IMR-90 (cell line): ENCODE measurements around the gene STARD13. TPM values are rescaled to one million over a fixed set of nuclear protein-coding genes. Genes with fewer than 3 reads are reported as not detected.

Source experiments
- ATAC-seq: fragments of 200-7000 bp; cut with Tn5 transposase; 2 replicates; pipeline ENCODE4 v1.9.1; 2020; ENCODE audit warnings: low read depth, mild to moderate bottlenecking, moderate library complexity
- BruUV-seq: library from RNA; stranded (reverse); fragments of 400-500 nt; replicated peaks from 2 replicates; lab custom pipeline; 2021; lab: Mats Ljungman, UMichigan
- CTCF ChIA-PET: fragments of 300-600 bp; formaldehyde crosslinking; extraction: SDS; loops from one replicate; lab custom pipeline; 2021; ENCODE audit warnings: antibody characterized with exemption; lab: Yijun Ruan, JAX
- POLR2A ChIA-PET: fragments of 300-600 bp; sonication (Branson Sonifier 250); formaldehyde crosslinking; loops from one replicate; lab custom pipeline; 2022; ENCODE audit warnings: antibody characterized with exemption; ENCODE audit not compliant: unreplicated experiment; lab: Charles Lee
- DNase-seq: peaks from one replicate; pipeline ENCODE4 v3.0.0; 2013
- H2AFZ ChIP-seq: replicated peaks from 2 replicates; pipeline ENCODE3; 2013; ENCODE audit warnings: low read length, mild to moderate bottlenecking; ENCODE audit not compliant: poor library complexity
- H2AK5ac ChIP-seq: 2 replicates; pipeline ENCODE4 v1.6.1; 2013; ENCODE audit warnings: low read depth, low read length, inconsistent platforms
- H2AK9ac ChIP-seq: replicated peaks from 2 replicates; pipeline ENCODE3; 2013; ENCODE audit warnings: mild to moderate bottlenecking, low read depth, low read length, moderate library complexity; ENCODE audit not compliant: poor library complexity
- H2BK120ac ChIP-seq: 2 replicates; pipeline ENCODE4 v1.6.1; 2013; ENCODE audit warnings: low read depth, low read length, inconsistent platforms
- H2BK15ac ChIP-seq: 3 replicates; pipeline ENCODE4 v1.6.1; 2013; ENCODE audit warnings: low read depth, low read length, inconsistent platforms
- H2BK20ac ChIP-seq: 2 replicates; pipeline ENCODE4 v1.6.1; 2013; ENCODE audit warnings: low read depth, mild to moderate bottlenecking, inconsistent platforms, low read length, moderate library complexity
- H2BK5ac ChIP-seq: 2 replicates; pipeline ENCODE4 v1.6.1; 2013; ENCODE audit warnings: mild to moderate bottlenecking, low read depth, low read length, inconsistent platforms; ENCODE audit not compliant: poor library complexity, severe bottlenecking
- H3K14ac ChIP-seq: replicated peaks from 2 replicates; pipeline ENCODE4 v1.6.1; 2013; ENCODE audit warnings: low read depth, low read length, inconsistent platforms
- H3K18ac ChIP-seq: 2 replicates; pipeline ENCODE4 v1.6.1; 2013; ENCODE audit warnings: low read depth, low read length, control low read depth
- H3K23ac ChIP-seq: 2 replicates; pipeline ENCODE4 v1.6.1; 2013; ENCODE audit warnings: low read depth, low read length, inconsistent platforms
- H3K27ac ChIP-seq: 2 replicates; pipeline ENCODE4 v1.5.1; 2013; ENCODE audit warnings: mild to moderate bottlenecking, control low read depth, low read length; ENCODE audit not compliant: insufficient read depth
- H3K27me3 ChIP-seq: 2 replicates; pipeline ENCODE4 v1.6.1; 2013; ENCODE audit warnings: low read length; ENCODE audit not compliant: control insufficient read depth, insufficient read depth
- H3K36me3 ChIP-seq: 2 replicates; pipeline ENCODE4 v1.6.1; 2013; ENCODE audit warnings: low read length, mixed read lengths; ENCODE audit not compliant: control insufficient read depth, insufficient read depth
- H3K4ac ChIP-seq: 2 replicates; pipeline ENCODE4 v1.6.1; 2013; ENCODE audit warnings: low read depth, low read length, inconsistent platforms
- H3K4me1 ChIP-seq: 2 replicates; pipeline ENCODE4 v1.6.1; 2013; ENCODE audit warnings: low read length, mixed read lengths; ENCODE audit not compliant: control insufficient read depth, insufficient read depth
- H3K4me2 ChIP-seq: 2 replicates; pipeline ENCODE4 v1.6.1; 2013; ENCODE audit warnings: low read depth, mild to moderate bottlenecking, control low read depth, low read length, moderate library complexity
- H3K4me3 ChIP-seq: 2 replicates; pipeline ENCODE4 v1.5.1; 2013; ENCODE audit warnings: low read depth, mild to moderate bottlenecking, control low read depth, low read length, moderate library complexity; ENCODE audit not compliant: insufficient read depth
- H3K56ac ChIP-seq: 2 replicates; pipeline ENCODE4 v1.6.1; 2013; ENCODE audit warnings: low read length, inconsistent platforms; ENCODE audit not compliant: insufficient read depth; ENCODE audit errors: extremely low read depth
- H3K79me1 ChIP-seq, 2 experiments: 2 replicates each; pipeline ENCODE4 v1.6.1; 2013; ENCODE audit warnings: low read length in 2 of 2, inconsistent platforms in 1 of 2, low read depth in 1 of 2
- H3K9ac ChIP-seq: 2 replicates; pipeline ENCODE4 v1.6.1; 2013; ENCODE audit warnings: low read depth, low read length, control low read depth
- H3K9me1 ChIP-seq: 2 replicates; pipeline ENCODE4 v1.6.1; 2013; ENCODE audit warnings: low read length, inconsistent platforms; ENCODE audit not compliant: insufficient read depth
- H3K9me3 ChIP-seq: 2 replicates; pipeline ENCODE4 v1.6.1; 2013; ENCODE audit warnings: low read length; ENCODE audit not compliant: control insufficient read depth, insufficient read depth
- H4K20me1 ChIP-seq: 2 replicates; pipeline ENCODE4 v1.6.1; 2013; ENCODE audit warnings: low read length, inconsistent platforms; ENCODE audit not compliant: insufficient read depth
- H4K5ac ChIP-seq: 2 replicates; pipeline ENCODE4 v1.6.1; 2013; ENCODE audit warnings: mild to moderate bottlenecking, low read depth, low read length, control low read depth
- H4K8ac ChIP-seq, 2 experiments: 2 replicates each; pipeline ENCODE4 v1.6.1; 2013; ENCODE audit warnings: low read depth in 2 of 2, low read length in 2 of 2, control low read depth in 1 of 2, inconsistent platforms in 1 of 2
- H4K91ac ChIP-seq: 2 replicates; pipeline ENCODE4 v1.6.1; 2013; ENCODE audit warnings: low read depth, low read length, inconsistent platforms; ENCODE audit not compliant: insufficient read depth
- MAFK ChIP-seq: IDR thresholded peaks from 2 replicates; pipeline ENCODE4 v1.6.1; 2012; ENCODE audit warnings: low read depth, low read length, improper control_type of control experiment
- NFE2L2 ChIP-seq: fragments of 150-350 bp; IDR thresholded peaks from 2 replicates; pipeline ENCODE4 v1.6.1; 2016; ENCODE audit warnings: low read depth, mild to moderate bottlenecking, low read length
- WGBS, 2 experiments: methylation state at CpG; one replicate each; pipeline versions ENCODE4 v1.1.5 to v1.1.7; 2013; ENCODE audit warnings: missing lambda C conversion rate in 2 of 2; ENCODE audit not compliant: insufficient read length in 1 of 2; ENCODE audit errors: extremely low coverage in 2 of 2; 5-methylcytosine and 5-hydroxymethylcytosine counted together
- dilution Hi-C: fragments of 300-500 bp; cut with HindIII; formaldehyde crosslinking; loops from one replicate; pipeline ENCODE4 v1.14.3; 2018; ENCODE audit warnings: low sequenced_read_pairs; ENCODE audit not compliant: unreplicated experiment
- in situ Hi-C: fragments of 300-500 bp; cut with MboI; formaldehyde crosslinking; loops from 3 replicates; pipeline ENCODE4 v1.14.3; 2019; ENCODE audit warnings: low sequenced_read_pairs, inconsistent platforms, mixed read lengths
- intact Hi-C: fragments of 100-400 bp; cut with micrococcal nuclease; formaldehyde crosslinking; loops from 2 replicates; pipeline ENCODE4 v1.10.0; 2022
- polyA plus RNA-seq, 3 experiments: library from polyadenylated mRNA; depleted of rRNA; stranded (reverse); fragments of >200 nt; gene quantifications; 2 replicates each; pipeline ENCODE4 v1.2.3, GENCODE V29; 2012; ENCODE audit warnings: low replicate concordance in 1 of 3
- total RNA-seq: library from RNA; depleted of rRNA; stranded (reverse); fragments of >200 nt; gene quantifications from 2 replicates; pipeline ENCODE4 v1.2.3, GENCODE V29; 2012

Gene STARD13
- total and polyA plus RNA-seq, 2 of the 4 experiments (the other 2 are of a cell fraction): 23.6 to 46.6 TPM

GRCh38 chr13:33199289-33199850 is 86.2 kb downstream of the STARD13 start:
- no peak for DNase-seq
- Histone ChIP-seq H2BK15ac (no peak overlapping the region), H3K79me1 (peaks cover 40 to 75% of the 10 kb centered on the region in 2 experiments), H3K9me3 (no peaks in the 10 kb centered on the region), H3K4ac (no peak overlapping the region), H4K8ac (no peak overlapping the region), H4K91ac (no peak overlapping the region), H3K27me3 (no peaks in the 10 kb centered on the region), H2AFZ (no peak overlapping the region), H3K4me3 (no peak overlapping the region), H3K14ac (no peak overlapping the region), H2AK9ac (no peak overlapping the region), H4K20me1 (peaks cover 43% of the 10 kb centered on the region), H2BK120ac (no peak overlapping the region), H4K5ac (no peak overlapping the region), H3K27ac (no peak overlapping the region), H3K56ac (no peak overlapping the region), H3K23ac (no peak overlapping the region), H3K9me1 (peaks cover 27% of the 10 kb centered on the region), H3K4me1 (peaks cover 18% of the 10 kb centered on the region), H3K9ac (no peak overlapping the region), H3K36me3 (peaks cover 6% of the 10 kb centered on the region), H2BK5ac (peak overlapping the region; percentile 1), H3K18ac (no peak overlapping the region), H2AK5ac (no peak overlapping the region), H2BK20ac (no peak overlapping the region), H3K4me2 (no peak overlapping the region)
- intact Hi-C loops (no loop called here), in situ Hi-C loops (no loop called here), dilution Hi-C loops (no loop called here)
- ChIA-PET POLR2A (no interaction called here), CTCF (no interaction called here)
- no peak for TF ChIP-seq NFE2L2
- peak; percentile 61 for TF ChIP-seq MAFK
- no peak for ATAC-seq
- no CpG with 5 or more reads among the region's 2 CpGs for WGBS, 2 experiments
- no TSS peak for BruUV-seq
